Tibial artery (tissue), 4 donors: ENCODE results near the gene ABHD6.
A peak's percentile ranks its signal among the peaks of the same experiment; 100 is the strongest.

Experiments used
- DNase-seq, 2 donors: peaks; one replicate each; pipeline ENCODE4 v3.0.0-alpha.2; 2019
- H3K27ac ChIP-seq, 2 donors: fragments of 200-600 bp; sonication (generic) in 1 of 2; 1 replicate in 1 of 2; 2 replicates in 1 of 2; pipeline ENCODE4 v1.5.1; 2018 to 2019; ENCODE audit warnings: mild to moderate bottlenecking in 1 of 2
- H3K27me3 ChIP-seq, 2 donors: fragments of 200-600 bp; sonication (generic) in 1 of 2; one replicate each; pipeline versions ENCODE4 v1.5.1 to v1.6.0; 2016 to 2019
- H3K36me3 ChIP-seq, 3 donors: fragments of 200-600 bp; sonication (generic) in 2 of 3; one replicate each; pipeline ENCODE4 v1.5.1; 2016 to 2019; ENCODE audit warnings: mild to moderate bottlenecking in 2 of 3
- H3K4me1 ChIP-seq, 4 donors: fragments of 200-600 bp; sonication (generic) in 2 of 4; 1 replicate in 3 of 4; 2 replicates in 1 of 4; pipeline ENCODE4 v1.5.1; 2016 to 2019
- H3K4me3 ChIP-seq, 2 donors: fragments of 200-600 bp; sonication (generic) in 1 of 2; 1 replicate in 1 of 2; 2 replicates in 1 of 2; pipeline ENCODE4 v1.5.1; 2018 to 2019; ENCODE audit warnings: mild to moderate bottlenecking in 2 of 2
- H3K9me3 ChIP-seq, 3 donors: fragments of 200-600 bp; sonication (generic) in 1 of 3; one replicate each; pipeline ENCODE4 v1.5.1; 2016 to 2019
- CTCF ChIP-seq, 2 experiments: fragments of 200-600 bp in 1 of 2; fragments of 450-650 bp in 1 of 2; IDR thresholded peaks; one replicate each; pipeline ENCODE4 v1.5.1; 2017 to 2019; ENCODE audit warnings: antibody characterized with exemption in 2 of 2, mild to moderate bottlenecking in 1 of 2, moderate library complexity in 1 of 2
- intact Hi-C: fragments of 100-400 bp; cut with DNase I; formaldehyde crosslinking; loops from one replicate; pipeline ENCODE4 v1.15.0; 2023; ENCODE audit warnings: low total_unique reads

The ABHD6 gene

GRCh38 chr3:58210761-58211460, 26.7 kb upstream of the ABHD6 start, which contains the start of gene DNASE1L3:
Gene DNASE1L3, minus strand, starts transcription at chr3:58210972. Its CDS starts 66 bp downstream, at chr3:58210906.
- Histone ChIP-seq H3K36me3 (no peaks in the 10 kb centered on the region), H3K4me1 (no peaks in the 10 kb centered on the region), H3K27ac (no peak within 1 kb of the TSS), H3K27me3 (peaks cover 0 to 12% of the 10 kb centered on the region in 2 donors), H3K4me3 (no peak within 1 kb of the TSS), H3K9me3 (no peaks in the 10 kb centered on the region)
- no peak for TF ChIP-seq CTCF (IDR thresholded peaks at IDR 0.05)
- intact Hi-C loops, result no loop called here
- DNase-seq, result peak in 1 of 2 donors; percentile 41

- no peak for TF ChIP-seq CTCF (IDR thresholded peaks at IDR 0.05)
- peaks cover 0 to 4% of the 10 kb centered on the region in 2 donors for H3K27me3 ChIP-seq
- H3K36me3 ChIP-seq, result no peaks in the 10 kb centered on the region
- no peak overlapping the region for H3K27ac ChIP-seq
- intact Hi-C loops, result no loop called here
- H3K4me1 ChIP-seq, result peaks cover 0 to 10% (median 2%) of the 10 kb centered on the region in 4 donors
- H3K4me3 ChIP-seq, result no peak overlapping the region
- no peak for DNase-seq
- no peaks in the 10 kb centered on the region for H3K9me3 ChIP-seq
Observed at GRCh38 chr3:58214484-58215316, 22.9 kb upstream of the ABHD6 start.

- Histone ChIP-seq H3K4me3 (no peak overlapping the region), H3K27ac (no peak overlapping the region), H3K9me3 (no peaks in the 10 kb centered on the region), H3K4me1 (peaks cover 0 to 10% (median 2%) of the 10 kb centered on the region in 4 donors), H3K27me3 (peaks cover 0 to 3% of the 10 kb centered on the region in 2 donors), H3K36me3 (no peaks in the 10 kb centered on the region)
- TF ChIP-seq CTCF (IDR thresholded peaks at IDR 0.05), result no peak
- intact Hi-C loops, result loop anchor here (2.0 kb wide), 1 partner anchor 37 kb away; no protein-coding TSS in a partner anchor
- DNase-seq, result no peak
Observed at GRCh38 chr3:58215317-58216025, 22.1 kb upstream of the ABHD6 start.

GRCh38 chr3:58216496-58217195, 20.9 kb upstream of the ABHD6 start:
- no peaks in the 10 kb centered on the region for H3K27me3 ChIP-seq
- H3K4me1 ChIP-seq, result peaks cover 0 to 10% (median 2%) of the 10 kb centered on the region in 4 donors
- TF ChIP-seq CTCF (IDR thresholded peaks at IDR 0.05), result no peak
- H3K9me3 ChIP-seq, result no peaks in the 10 kb centered on the region
- DNase-seq, result no peak
- no peak overlapping the region for H3K4me3 ChIP-seq
- H3K27ac ChIP-seq, result peak overlapping the region in 1 of 2 donors; percentile 13
- intact Hi-C loops, result loop anchor here (2.0 kb wide), 1 partner anchor 38 kb away; no protein-coding TSS in a partner anchor
- H3K36me3 ChIP-seq, result no peaks in the 10 kb centered on the region
